Measurements from ENCODE around the gene TBX15.
A peak's percentile ranks its signal among the peaks of the same experiment; 100 is the strongest.

Gene TBX15

DNA sequence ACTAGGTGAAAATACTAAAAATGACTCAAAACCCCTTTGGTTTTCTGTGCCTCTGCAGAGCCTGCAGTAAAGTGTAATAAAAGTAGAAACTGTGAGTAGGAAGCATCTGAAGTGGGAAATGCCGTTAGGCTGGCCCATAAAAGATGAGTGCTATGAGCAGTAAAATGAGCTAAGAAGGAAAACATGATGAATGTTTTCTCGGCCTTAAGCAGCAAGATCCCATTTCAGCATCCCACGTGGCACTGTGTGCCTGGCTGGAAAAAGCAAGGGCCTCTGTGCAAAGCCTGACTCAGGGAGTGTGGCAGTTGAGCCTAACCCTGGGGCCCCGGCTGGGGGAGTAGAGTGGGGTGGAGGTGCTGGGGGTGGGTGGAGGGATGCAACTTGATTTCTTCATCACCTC, 109.5 kb downstream of the TBX15 start:
- no peak for DNase-seq

DNA sequence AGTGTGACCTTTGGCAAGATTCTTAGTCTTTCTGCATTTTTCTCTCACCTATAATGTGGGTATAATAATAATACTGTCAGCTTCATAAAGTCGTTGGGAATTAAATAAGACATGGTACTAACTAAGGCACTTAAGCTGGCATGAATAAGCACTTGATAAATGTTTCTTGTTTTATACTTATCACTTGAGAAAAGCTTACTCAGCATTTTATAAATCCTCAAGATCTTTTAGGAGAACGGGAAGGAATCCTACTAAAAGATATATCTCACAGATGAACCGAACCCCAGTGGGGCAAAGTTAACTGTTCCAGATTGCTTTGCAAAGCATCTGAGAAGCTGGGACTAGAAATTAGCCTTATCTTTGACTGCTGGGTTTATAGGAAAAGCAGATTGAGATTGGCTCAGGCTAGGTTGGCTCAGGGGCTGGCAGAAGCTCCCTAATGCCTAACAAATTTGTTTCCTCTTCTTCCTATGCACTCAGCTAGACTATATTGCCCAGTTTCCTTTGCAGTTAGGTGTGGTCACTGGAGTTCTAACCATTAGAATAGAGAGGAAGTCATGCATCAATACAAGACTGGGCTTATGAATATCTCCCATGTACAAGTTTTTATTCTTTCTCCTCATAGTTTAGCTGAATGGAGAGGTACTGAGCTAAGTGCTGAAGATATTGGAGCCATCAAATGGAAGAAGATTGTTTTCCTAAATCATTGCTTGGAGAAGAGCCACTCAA, 110.3 kb downstream of the TBX15 start:
- no peak for DNase-seq

DNA sequence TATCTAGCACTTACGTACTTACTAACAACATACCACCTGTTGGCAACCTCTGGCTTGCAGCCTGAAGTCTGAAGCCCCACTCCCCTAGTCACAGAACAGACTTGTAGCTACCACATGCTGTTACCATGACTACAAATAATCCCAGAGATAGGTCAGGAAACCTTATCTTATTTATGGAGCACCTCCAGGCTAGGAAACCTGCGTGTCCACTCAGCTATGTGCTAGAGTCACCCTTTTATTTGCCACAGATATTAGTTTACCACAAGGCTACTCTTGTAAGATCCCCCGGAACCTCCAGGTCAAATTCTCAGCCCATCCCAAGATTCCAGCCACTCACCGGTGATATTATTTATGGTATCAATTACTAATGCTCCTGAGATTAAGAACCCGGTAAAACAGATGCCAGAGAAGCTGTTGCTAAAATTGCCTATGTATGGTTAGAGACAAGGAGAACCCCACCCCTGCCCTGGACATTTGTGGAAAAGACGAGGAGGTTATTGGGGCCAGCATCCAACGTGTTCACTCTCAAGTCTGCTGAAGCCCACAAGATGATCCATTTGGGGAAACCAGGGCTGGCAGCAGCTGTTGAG, 116.5 kb downstream of the TBX15 start:
- no peak for DNase-seq

DNA sequence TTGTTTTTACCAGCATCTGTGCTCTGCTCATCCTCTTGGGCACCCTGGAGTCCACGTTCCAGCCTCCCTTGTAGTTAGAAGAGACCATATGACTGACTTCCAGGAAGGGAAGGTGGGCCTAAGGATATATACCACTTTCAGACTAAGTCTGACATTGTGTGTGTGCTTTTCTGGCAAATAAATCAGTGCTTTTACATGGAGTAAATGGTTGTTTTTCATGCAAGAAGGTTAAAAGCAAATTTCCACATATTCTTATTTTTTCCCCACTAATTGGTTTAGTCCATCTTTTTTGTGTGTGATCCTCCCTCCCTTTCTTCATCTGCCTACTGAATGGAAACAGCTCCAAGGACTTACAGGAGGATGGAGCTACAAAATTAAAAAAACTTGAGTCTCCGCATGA, 119.8 kb downstream of the TBX15 start:
- no peak for DNase-seq

DNA sequence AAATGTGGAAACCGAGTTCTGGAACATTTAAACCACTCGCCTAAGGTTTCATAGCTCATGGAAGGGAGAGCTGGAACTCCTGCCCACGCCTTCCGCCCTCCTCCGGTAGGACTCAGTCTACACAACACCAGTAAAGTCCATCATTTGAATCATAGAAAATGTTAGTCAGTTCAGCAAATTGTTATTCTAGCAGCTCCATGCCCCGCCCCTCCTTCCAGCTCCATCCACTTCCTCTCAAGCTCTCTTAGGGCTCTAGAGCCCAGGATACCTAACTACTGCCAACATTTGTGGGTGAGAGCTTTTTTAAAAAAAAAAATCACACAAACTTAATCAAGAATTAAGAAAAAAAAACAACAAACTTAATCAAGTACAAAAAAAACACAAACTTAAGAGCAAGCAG, 121.8 kb downstream of the TBX15 start:
- DNase-seq = no peak

DNA sequence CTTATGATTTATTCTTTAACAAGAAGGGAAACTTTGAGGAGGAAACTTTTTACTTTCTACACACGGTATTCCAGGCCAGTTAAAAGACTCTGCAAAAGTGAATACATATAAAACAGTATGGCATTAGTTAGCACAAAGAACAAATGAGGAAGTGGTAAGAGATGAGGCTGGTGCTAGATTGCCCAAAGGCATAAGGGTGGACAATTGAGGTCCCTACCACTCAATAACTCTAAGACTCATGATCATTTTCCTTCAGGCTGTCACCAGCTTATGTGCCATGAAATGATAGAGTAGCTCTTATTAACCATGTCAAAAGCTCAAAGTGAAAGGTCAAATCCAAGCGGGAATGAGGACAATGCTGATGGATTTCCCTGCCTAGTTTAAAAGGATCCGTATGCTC, 124.5 kb downstream of the TBX15 start:
- DNase-seq = no peak

DNA sequence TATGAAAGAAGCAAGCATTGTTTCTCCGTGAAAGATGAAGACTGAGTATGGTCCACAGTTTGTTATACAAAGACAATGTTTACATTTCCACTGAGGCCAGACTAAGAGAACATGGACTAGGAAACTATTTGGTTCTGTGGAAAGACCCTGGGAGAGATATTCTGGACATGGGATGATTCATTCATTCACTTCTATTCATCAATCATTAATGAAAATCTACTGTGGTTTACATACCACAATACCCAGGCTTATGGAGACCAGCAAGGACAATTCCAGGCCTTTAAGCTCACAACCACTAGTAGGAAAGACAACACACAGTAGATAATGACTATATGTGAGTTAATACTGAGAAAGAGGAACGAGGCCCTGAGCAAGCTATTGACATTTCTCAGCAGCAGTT, 125.4 kb downstream of the TBX15 start:
- no peak for DNase-seq

DNA sequence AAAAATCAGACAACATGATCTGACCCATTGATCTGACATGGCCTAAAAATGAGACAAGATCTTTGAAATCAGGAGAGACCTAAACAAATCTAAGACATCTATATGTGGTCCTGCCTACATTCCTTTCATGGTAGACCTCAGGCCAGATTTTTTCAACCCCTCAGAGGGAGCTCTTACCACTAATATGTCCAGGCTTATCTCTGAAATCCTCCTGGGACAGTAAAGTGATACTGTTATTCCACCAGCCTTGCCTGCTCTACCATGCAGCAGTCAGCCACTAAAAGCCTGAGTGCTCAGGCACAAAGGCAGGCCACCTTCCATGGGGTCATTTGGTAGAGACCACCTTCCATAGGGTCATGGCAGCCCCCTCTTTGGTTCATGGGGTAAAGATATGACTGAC, 126.9 kb downstream of the TBX15 start:
- no peak for DNase-seq

DNA sequence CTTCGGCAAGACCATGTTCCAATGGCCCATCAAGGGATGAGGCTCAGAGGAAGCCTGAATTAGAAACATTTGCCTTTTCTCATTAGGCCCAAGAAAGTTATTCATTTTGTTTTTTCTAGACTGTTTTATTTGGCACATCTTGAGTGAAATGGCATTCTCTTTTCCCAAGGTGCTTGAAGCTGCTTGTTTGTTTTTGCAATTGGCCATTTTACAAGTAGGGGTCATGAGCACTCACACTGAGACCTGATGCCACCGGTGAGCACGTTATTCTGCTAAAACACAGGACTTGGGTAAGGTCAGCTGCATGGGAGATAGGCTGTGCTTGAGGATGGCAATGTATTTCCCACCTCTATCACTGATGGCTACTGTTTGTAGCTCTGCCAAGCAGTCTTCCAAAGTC, 128.1 kb downstream of the TBX15 start:
- DNase-seq = no peak

DNA sequence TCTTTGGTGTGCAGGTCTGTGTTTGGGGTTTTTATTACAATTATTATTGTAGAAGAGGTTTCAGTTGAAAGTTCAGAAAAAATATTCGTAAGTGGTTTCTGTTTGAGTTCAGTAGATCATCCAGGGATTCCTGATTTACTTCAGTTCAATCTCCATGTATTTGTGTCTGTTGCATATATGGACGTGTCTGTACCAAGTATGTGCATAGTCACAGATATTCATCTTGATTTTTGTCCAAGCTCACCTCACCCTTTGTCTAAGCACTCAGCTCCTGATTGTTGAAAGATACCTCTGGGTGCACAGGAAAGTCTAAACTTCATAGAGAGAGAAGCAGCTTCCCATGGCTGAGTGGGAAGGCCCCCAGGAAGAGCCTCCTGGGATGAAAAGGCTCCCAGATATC, 141.7 kb downstream of the TBX15 start:
- no peak for DNase-seq

DNA sequence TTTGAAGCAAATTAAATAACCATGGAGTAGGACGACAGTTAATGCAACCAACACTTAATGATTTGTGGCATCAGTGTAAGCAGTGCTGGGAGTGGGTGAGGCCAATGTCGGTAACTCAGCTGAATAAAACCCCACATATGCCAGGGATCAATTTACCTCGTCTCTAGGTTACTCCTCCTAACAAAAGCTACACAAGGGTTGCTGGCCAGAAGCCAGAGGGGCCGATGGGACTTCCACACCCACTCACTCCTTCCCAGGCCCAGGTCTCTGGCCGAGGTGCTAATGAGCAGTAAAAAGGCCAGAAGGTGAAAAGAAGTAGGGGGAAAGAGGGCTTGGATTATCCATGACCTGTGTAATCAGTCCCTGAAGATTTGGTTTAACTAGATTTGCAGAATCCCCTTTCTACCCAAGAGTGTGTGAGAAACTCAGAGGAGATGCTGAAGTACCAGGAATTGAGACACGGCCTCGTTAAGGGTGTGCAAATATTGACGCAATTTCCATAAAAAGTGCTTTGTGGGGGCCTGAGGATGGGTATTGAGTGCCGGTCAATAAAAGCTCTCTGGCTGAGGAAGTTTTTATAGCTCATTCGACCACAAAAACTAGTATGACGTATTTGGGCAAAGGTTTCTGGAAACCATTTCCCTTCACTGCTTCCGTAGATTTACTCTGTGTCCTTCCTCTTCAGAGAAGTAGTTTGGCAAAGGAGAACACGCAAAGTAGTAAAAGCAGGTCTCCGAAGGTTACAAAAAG, 145.5 kb downstream of the TBX15 start:
- peak; percentile 46 for DNase-seq

DNA sequence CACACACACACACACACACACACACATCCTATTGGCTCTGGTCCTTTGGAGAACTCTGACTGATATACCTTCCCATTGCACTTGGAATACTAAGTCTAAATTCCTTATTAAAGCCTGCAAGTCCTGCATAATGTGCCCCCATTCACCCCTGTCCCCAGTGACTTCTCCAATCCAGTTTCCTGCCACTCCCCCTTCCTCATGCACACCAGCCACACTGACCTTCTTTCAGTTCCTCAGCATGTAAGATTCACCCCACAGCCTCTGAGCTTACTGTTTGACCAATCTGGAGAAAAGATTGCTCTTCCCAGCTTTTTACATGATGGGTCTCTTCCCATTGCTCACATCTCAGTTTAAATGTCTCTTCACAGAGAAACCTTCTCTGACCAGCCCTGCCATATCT, 146.6 kb downstream of the TBX15 start:
- DNase-seq = no peak

Data from DMS79 treated with DMSO at 0.1 percent for 48 hours (cell line).